NCI-H510A (cell line): ENCODE results near the gene GOLGA8M.
"Not testable (repeated sequence)": the region's sequence is repeated elsewhere in the genome, so short reads cannot be mapped to it uniquely, and the experiment has no call there.

Experiments
- DNase-seq: peaks from one replicate; lab custom pipeline; 2025; lab: John Stamatoyannopoulos, UW

GOLGA8M gene

GRCh38 chr15:28663717-28664116 lies 48.5 kb downstream of the GOLGA8M start:
- not testable (repeated sequence) for DNase-seq

- not testable (repeated sequence) for DNase-seq
Observed at GRCh38 chr15:28660750-28661149, 51.5 kb downstream of the GOLGA8M start.

GRCh38 chr15:28656018-28656360 lies 56.2 kb downstream of the GOLGA8M start:
- not testable (repeated sequence) for DNase-seq

- DNase-seq = not testable (repeated sequence)
Observed at GRCh38 chr15:28655329-28656017, 56.7 kb downstream of the GOLGA8M start.

- DNase-seq = not testable (repeated sequence)
Observed at GRCh38 chr15:28654194-28654593, 58.0 kb downstream of the GOLGA8M start.

GRCh38 chr15:28652538-28652937 lies 59.7 kb downstream of the GOLGA8M start:
- DNase-seq = not testable (repeated sequence)
